ENCODE results near the gene OR2H1.

The OR2H1 gene

DNA sequence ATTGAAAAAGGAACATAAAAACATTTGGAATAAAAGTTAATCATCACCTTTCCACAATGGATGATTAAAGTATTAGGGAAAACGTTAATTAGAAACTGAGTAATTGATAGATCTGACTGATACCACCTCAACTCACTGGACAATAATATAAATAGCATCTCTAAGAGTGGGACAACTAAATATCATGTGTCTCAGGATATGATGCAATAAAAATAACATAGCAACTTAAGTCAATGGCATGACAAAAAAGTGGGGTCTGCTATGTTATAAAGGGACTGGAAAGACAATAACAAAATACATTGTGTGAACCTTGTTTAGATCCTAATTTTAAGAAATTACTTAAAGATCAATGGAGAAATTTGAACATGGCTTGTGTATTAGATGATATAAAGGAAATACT, 31.9 kb upstream of the OR2H1 start:
- no peak for TF ChIP-seq SIN3A (IDR thresholded peaks at IDR 0.05; ENCODE audit: borderline replicate concordance, insufficient read depth, low read length)
- TF ChIP-seq TAF1 (IDR thresholded peaks at IDR 0.05; ENCODE audit: borderline replicate concordance, insufficient read depth, low read length), result no peak
- TF ChIP-seq, protein P1, sequence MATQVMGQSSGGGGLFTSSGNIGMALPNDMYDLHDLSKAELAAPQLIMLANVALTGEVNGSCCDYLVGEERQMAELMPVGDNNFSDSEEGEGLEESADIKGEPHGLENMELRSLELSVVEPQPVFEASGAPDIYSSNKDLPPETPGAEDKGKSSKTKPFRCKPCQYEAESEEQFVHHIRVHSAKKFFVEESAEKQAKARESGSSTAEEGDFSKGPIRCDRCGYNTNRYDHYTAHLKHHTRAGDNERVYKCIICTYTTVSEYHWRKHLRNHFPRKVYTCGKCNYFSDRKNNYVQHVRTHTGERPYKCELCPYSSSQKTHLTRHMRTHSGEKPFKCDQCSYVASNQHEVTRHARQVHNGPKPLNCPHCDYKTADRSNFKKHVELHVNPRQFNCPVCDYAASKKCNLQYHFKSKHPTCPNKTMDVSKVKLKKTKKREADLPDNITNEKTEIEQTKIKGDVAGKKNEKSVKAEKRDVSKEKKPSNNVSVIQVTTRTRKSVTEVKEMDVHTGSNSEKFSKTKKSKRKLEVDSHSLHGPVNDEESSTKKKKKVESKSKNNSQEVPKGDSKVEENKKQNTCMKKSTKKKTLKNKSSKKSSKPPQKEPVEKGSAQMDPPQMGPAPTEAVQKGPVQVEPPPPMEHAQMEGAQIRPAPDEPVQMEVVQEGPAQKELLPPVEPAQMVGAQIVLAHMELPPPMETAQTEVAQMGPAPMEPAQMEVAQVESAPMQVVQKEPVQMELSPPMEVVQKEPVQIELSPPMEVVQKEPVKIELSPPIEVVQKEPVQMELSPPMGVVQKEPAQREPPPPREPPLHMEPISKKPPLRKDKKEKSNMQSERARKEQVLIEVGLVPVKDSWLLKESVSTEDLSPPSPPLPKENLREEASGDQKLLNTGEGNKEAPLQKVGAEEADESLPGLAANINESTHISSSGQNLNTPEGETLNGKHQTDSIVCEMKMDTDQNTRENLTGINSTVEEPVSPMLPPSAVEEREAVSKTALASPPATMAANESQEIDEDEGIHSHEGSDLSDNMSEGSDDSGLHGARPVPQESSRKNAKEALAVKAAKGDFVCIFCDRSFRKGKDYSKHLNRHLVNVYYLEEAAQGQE (IDR thresholded peaks at IDR 0.05; ENCODE audit: insufficient read depth in 1 of 2, low read depth in 2 of 2, low read length in 2 of 2), result no peak
- no peak for TF ChIP-seq FOXP2 (optimal IDR thresholded peaks at IDR 0.05; ENCODE audit: borderline replicate concordance, extremely low read depth, extremely low read length, insufficient read depth)
- TF ChIP-seq POLR2AphosphoS5 (IDR thresholded peaks at IDR 0.05; ENCODE audit: low read depth, low read length), result no peak

DNA sequence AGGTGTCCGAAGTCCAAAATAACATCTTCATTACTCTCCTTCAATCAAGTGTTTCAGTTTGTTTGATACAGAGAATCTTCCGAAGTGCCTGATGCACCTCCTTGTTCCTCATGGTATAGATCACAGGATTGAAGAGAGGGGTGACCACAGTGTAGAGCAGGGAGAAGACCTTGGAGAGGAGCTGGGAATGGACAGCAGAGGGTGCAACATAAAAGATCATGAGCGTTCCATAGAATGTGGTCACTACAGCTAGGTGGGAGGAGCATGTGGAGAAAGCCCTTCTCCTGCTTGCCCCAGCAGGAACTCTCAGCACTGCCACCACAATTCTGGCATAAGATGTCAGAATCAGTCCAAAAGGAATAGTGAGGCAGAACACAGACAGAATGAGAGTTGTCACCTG, 30.3 kb upstream of the OR2H1 start:
- TF ChIP-seq FOXP2 (optimal IDR thresholded peaks at IDR 0.05; ENCODE audit: borderline replicate concordance, extremely low read depth, extremely low read length, insufficient read depth), result no peak
- TF ChIP-seq, protein P1 (IDR thresholded peaks at IDR 0.05; ENCODE audit: insufficient read depth in 1 of 2, low read depth in 2 of 2, low read length in 2 of 2), result no peak
- no peak for TF ChIP-seq POLR2AphosphoS5 (IDR thresholded peaks at IDR 0.05; ENCODE audit: low read depth, low read length)
- TF ChIP-seq TAF1 (IDR thresholded peaks at IDR 0.05; ENCODE audit: borderline replicate concordance, insufficient read depth, low read length), result no peak
- TF ChIP-seq SIN3A (IDR thresholded peaks at IDR 0.05; ENCODE audit: borderline replicate concordance, insufficient read depth, low read length), result no peak

DNA sequence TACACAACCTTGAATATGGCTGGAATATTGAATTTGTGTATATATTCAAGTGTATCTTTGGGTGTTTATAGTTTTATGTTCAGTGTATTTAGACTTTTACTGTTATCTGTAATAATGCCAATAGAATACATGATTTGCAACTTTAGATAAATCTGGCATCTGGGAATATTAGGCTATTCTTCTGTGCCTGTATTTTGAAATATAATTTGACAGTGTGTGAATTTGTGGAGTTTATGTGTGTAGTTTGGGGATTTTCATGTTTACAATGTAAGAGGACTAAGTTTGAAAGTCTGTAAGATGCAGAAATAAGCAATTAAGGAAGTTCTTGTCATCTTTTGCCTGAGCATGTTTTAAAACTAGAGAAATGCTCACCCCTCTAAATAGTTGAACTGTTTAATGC, 17.9 kb upstream of the OR2H1 start, which contains the start of gene OR10C1:
OR10C1 (plus strand) TSS at position 301 of the 400 bp plus-strand sequence. CDS start 710 bp downstream, outside the sequence.
- TF ChIP-seq, protein P1 (IDR thresholded peaks at IDR 0.05; ENCODE audit: insufficient read depth in 1 of 2, low read depth in 2 of 2, low read length in 2 of 2), result no peak
- TF ChIP-seq SIN3A (IDR thresholded peaks at IDR 0.05; ENCODE audit: borderline replicate concordance, insufficient read depth, low read length), result no peak
- no peak for TF ChIP-seq TAF1 (IDR thresholded peaks at IDR 0.05; ENCODE audit: borderline replicate concordance, insufficient read depth, low read length)
- TF ChIP-seq FOXP2 (optimal IDR thresholded peaks at IDR 0.05; ENCODE audit: borderline replicate concordance, extremely low read depth, extremely low read length, insufficient read depth), result no peak
- TF ChIP-seq POLR2AphosphoS5 (IDR thresholded peaks at IDR 0.05; ENCODE audit: low read depth, low read length), result no peak

DNA sequence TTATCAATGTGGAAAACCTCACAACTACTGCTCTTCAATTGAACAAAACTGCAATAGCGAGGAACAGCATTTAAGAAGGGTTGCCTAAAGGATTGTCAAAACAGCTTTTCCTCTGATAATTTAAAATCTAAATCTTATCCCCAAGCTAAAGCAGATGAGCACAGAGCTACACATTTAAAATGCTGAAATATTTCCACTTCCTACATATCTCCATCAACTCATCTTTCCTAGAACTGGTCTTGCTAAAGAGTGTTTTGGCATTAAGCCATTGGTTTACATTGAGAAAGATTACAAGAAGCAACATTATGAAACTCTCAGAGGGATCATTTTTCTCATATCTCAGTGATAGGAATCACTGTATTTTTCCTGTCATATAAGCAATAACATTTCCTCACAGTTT, 14.2 kb upstream of the OR2H1 start:
- TF ChIP-seq, protein P1 (IDR thresholded peaks at IDR 0.05; ENCODE audit: insufficient read depth in 1 of 2, low read depth in 2 of 2, low read length in 2 of 2), result no peak
- TF ChIP-seq POLR2AphosphoS5 (IDR thresholded peaks at IDR 0.05; ENCODE audit: low read depth, low read length) (no peak), FOXP2 (optimal IDR thresholded peaks at IDR 0.05; ENCODE audit: borderline replicate concordance, extremely low read depth, extremely low read length, insufficient read depth) (no peak), TAF1 (IDR thresholded peaks at IDR 0.05; ENCODE audit: borderline replicate concordance, insufficient read depth, low read length) (no peak), SIN3A (IDR thresholded peaks at IDR 0.05; ENCODE audit: borderline replicate concordance, insufficient read depth, low read length) (no peak)

DNA sequence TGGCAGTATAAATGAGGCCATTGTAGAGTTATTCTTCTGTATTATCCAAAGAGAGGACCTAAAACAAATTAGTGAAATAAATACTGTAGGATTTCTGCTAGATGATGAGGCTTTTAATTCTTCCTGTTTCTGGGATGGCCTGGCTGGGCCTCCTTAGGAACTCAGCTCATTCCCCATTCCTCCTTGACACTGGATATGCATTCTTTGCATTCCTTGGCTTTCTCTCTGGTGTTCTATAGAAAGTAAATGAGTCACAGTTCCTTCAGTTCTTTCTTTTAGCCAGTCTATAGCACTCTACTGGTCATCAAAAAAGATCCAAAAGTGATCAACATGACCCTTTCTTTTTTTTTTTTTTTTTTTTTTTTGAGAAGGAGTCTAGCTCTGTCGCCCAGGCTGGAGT, 9.3 kb upstream of the OR2H1 start:
- no peak for TF ChIP-seq TAF1 (IDR thresholded peaks at IDR 0.05; ENCODE audit: borderline replicate concordance, insufficient read depth, low read length)
